Measurements from ENCODE around the gene SLC37A2.
"Not testable (repeated sequence)": the region's sequence is repeated elsewhere in the genome, so short reads cannot be mapped to it uniquely, and the experiment has no call there.

The SLC37A2 gene

DNA sequence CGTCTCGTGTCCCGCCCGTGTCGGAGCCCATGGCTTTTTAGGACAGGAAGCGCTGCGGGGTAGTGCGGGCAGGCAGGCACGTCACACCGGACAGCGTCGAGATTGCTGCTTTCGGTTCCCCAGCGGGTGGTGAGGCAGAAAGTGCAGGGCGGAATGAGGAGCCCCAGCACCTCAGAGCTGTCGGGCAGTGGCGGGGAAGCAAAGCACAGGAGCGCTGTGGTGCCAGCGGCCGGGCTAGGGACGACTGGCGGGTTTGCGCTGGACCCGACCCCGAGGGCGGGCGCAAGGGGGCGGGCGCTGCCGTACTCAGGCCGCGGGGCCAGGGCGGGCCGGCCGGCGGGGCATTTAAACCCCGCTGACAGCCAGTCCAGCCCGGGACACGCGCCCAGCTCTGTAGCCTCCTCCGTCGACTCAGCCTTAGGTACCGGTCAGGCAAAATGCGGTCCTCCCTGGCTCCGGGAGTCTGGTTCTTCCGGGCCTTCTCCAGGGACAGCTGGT lies at the start of gene SLC37A2:
TSS of gene SLC37A2 (plus strand) at position 375 of the 498 bp plus-strand sequence. CDS start at position 438, 63 bp downstream.
- in situ Hi-C loops (cut with MboI; ENCODE audit: low sequenced_read_pairs): no loop called here

DNA sequence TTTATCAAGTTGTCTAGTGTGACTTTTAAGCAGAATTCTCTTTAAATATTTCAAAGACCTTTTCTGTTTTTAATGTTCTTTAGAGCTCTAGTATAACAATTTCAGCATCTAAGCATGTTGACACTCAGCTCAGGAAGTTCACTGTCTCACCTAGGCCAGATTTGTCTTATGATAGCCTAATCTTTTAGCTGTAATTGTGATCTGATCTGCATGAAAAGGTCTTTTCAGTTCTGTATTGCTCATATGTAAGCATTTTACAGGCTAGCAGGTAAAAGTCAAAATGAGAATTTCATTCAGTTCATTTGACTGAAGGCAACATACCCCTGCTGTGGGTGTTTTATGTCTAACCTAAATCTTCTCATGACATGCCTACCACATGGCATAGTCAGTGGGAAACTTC lies 46.7 kb upstream of the SLC37A2 start:
- in situ Hi-C loops (cut with MboI; ENCODE audit: low sequenced_read_pairs): no loop called here

DNA sequence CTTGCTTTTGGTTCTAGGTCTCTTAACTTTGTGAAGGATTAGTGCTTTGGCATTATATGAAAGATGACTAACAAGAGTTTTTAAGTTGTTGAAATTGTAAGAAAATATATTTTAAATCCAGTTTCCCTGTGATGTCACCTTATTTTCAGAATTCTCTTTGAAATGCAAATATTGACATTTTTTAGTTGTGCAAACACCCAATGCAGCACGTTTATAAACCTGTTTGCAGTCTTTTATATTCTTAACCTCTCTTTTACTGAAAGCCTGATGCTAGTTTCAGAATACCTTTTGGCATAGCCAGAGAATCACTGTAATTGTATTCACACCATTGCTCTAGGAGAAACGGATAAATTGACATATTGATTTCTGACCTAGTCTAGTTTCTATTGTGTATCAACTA lies 42.8 kb upstream of the SLC37A2 start:
- in situ Hi-C loops (cut with MboI; ENCODE audit: low sequenced_read_pairs): no loop called here

DNA sequence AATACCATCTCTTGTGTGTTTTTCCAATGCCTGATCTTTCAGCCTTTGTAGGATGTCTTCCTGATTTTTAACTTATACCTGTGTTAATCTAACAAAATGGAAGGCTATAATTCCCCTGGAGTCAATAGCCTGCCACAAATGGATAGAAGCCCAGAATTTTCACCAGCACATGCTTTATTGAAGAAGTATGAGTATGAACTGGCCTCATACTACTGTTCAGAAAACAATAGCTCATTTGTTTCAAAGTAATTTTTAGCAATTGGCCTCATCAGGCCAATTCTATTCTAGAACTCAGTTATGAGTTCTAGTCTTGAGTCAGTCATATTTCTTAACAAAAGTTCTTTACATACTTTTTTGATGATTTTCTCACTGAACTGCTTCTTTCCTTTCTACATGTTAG lies 40.6 kb upstream of the SLC37A2 start:
- in situ Hi-C loops (cut with MboI; ENCODE audit: low sequenced_read_pairs): no loop called here

DNA sequence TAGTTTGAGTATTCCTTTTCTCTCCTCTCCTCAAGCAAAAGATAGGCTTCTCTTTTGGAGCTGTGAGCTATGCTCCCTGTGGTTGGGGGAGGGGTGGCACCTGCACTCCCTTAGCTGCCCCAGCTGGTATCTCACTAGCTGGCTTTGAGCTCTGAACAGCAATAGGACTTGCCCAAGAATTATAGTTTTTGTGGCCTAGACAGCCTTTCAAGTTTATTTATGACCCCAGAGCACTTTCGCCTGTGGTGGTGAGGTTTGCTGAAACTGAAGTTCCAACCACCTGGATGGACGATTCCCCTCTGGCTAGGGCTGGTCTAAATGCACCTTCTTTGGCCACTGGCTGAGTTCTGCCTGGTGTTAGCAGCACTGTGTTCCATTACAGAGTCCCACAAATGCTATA lies 37.1 kb upstream of the SLC37A2 start:
- in situ Hi-C loops (cut with MboI; ENCODE audit: low sequenced_read_pairs): no loop called here

- in situ Hi-C loops (cut with MboI; ENCODE audit: low sequenced_read_pairs): not testable (repeated sequence)
Measured at GRCh38 chr11:125029431-125029830, 33.7 kb upstream of the SLC37A2 start.

- in situ Hi-C loops (cut with MboI; ENCODE audit: low sequenced_read_pairs): no loop called here
Measured at GRCh38 chr11:125036933-125037332, 26.2 kb upstream of the SLC37A2 start.

DNA sequence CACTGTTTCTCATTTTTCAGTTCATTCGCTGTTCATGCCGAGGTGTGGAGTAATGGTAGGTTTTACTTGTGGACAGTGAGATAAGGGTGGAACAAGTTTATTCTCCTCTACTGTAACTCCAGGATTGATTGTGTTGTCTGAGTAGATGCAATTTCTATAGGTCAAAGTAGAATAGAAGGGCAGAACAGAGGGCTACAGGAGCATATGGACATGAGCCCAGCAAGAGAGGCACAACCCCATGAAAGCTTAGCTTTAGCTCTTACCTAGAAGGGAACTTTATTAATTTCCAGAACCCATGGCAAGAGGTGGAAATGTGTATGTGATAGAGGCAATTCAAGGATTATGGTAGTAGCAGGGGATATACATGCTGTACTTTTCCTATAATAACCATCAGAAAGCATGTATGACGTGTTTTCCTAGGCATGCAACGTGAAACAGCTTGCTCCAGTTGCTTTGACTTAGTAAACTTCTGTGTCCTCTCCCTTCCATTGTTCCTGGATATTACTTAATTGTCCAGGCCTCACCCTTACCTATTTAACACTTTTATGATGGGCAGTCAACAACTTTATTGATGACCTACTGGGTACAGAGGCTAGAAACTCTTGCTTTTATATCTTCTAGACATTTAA lies 13.8 kb upstream of the SLC37A2 start:
- in situ Hi-C loops (cut with MboI; ENCODE audit: low sequenced_read_pairs): no loop called here

DNA sequence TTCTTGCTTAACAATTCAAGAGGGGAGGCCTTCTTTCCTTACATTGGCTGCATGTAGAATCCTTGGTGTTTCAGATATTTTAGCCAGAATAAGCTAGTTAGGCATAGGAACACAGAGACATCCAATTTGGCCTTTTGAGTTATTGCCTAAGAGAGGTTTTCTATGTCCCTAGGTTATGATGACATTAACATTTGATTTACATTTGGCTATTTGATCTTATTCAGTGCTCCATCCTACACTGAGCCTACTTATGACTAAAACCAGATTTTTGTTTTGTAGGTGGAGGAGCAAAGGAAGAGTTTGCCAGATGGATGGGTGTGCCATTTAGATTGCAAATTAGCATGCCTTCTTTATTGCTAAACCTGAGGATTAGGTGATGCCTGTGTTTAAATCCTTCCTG lies 11.1 kb upstream of the SLC37A2 start:
- in situ Hi-C loops (cut with MboI; ENCODE audit: low sequenced_read_pairs): no loop called here

GRCh38 chr11:125053167-125053566 lies 9.9 kb upstream of the SLC37A2 start:
- in situ Hi-C loops (cut with MboI; ENCODE audit: low sequenced_read_pairs): no loop called here

GRCh38 chr11:125055107-125055715 lies 7.9 kb upstream of the SLC37A2 start:
- in situ Hi-C loops (cut with MboI; ENCODE audit: low sequenced_read_pairs): no loop called here

GRCh38 chr11:125056111-125056510 lies 7.0 kb upstream of the SLC37A2 start:
- in situ Hi-C loops (cut with MboI; ENCODE audit: low sequenced_read_pairs): not testable (repeated sequence)

DNA sequence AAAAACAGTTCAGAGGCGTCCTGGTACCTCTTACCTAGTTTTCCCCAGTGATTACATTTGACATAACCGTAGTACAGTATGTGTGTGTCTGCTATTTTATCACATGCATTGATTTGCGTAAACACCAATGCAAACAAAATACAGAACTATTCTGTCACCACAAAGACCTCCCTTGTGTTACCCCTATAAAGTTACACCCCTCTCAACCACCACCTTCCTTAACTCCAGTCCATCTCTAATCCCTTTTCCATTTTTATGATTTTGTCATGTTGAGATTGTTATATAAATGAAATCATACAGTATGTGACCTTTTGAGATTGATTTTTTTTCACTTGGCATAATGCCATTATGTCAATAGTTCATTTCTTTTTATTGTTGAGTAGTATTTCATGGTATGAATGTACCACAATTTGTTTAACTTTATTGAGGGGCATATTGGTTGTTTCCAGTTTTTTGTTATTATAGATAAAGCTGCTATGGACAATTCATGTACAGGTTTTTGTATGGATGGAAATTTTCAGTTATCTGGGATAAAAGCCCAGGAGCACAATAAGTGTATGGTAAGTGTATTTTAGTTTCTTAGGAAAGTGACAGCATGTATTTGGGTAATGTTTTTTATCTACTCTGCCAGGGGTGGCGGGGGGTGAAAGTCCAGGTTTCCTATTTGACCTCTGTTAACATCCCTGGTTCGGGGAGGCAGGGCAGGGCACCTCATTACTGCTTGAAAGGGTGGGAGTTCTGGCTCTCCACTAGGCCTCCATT lies 6.0 kb upstream of the SLC37A2 start:
- in situ Hi-C loops (cut with MboI; ENCODE audit: low sequenced_read_pairs): no loop called here

DNA sequence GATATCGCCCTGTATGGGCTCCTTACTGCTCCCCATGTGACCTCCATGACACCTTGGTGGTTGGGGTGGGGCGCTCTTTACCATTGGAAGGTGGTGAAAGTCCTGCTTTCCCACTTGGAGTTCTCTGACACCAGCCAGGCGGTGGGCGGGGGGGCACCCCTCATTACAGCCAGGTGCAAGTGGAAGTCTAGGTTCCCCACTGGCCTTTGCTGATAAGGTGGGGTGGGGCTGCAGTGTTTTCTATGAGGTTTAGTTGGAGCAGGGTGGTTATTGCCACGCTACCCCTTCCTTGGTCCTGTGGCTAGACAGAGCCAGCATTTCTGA lies 5.5 kb upstream of the SLC37A2 start:
- in situ Hi-C loops (cut with MboI; ENCODE audit: low sequenced_read_pairs): no loop called here

DNA sequence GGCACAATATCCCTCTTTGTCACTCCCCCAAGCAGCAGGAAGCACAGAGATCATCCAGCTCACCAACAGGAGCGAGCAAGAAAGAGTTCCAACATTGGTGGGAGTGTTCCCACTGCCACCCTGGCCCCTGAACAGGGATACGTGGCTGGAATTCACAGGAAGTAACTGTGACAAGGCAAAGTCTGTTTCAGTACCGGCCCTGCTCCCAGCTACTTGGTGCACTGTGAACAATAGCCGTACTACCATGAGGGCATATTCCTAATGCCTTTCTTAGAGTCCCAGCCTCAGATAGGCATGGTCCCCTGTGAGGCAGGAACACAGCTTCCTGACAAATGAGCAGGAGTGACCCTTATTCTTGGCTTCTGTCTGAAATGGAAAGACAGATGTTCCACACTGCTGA lies 1.8 kb upstream of the SLC37A2 start:
- in situ Hi-C loops (cut with MboI; ENCODE audit: low sequenced_read_pairs): no loop called here

DNA sequence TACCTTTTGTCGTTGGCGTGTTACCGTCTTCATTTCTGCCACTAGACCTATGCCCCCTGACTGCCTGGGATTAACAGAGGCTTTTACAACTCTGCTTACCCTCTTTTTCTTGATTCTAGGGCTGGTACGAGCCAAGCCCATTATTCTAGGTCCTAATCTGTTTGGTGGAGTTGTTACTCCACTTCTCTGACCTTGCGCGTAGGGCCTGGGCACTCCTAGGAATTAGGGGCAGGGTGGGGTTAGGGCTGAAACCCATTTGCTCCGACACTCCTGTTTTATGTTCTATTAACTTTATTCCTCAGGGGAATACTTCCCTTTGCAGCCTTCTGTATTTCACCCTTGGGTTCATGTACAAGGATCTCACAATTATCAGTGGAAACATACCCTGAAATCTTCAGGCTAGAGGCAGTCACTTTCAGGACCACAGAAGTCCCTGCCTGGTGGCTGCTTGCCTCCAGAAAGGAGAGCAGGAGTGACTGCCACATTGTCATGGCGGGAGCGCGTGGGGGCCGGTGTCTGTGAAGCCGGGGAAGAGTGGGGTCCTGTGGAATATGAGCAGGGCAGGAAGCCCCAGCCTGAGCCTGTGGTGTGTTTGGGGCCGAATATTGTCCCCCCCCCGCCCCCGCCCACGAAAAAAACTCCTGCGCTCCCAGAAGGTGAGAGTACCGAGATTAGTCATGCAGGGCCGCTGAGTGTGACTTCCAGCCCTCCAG lies 731 bp upstream of the SLC37A2 start:
- in situ Hi-C loops (cut with MboI; ENCODE audit: low sequenced_read_pairs): no loop called here

- in situ Hi-C loops (cut with MboI; ENCODE audit: low sequenced_read_pairs): no loop called here
Measured at GRCh38 chr11:125063429-125064043, 431 bp downstream of the SLC37A2 start.

DNA sequence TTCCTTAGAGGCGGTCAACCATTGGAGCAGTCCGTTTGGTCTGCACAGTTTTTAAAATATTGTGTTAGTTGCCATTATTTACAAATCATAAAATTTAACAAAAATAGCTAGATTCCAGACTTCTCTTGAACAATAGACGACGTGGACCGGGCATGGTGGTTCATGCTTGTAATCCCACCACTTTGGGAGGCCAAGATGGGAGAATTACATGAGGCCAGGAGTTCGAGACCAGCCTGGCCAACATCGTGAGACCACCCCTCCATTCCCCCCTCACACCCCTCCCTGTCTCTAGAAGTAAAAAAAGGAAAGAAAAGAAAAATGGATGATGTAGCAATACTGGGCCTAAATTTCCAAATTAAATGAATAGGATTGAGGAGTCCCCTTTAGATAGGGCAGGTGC lies 965 bp downstream of the SLC37A2 start:
- in situ Hi-C loops (cut with MboI; ENCODE audit: low sequenced_read_pairs): no loop called here

- in situ Hi-C loops (cut with MboI; ENCODE audit: low sequenced_read_pairs): no loop called here
Measured at GRCh38 chr11:125068368-125068767, 5.3 kb downstream of the SLC37A2 start.

GRCh38 chr11:125069008-125069407 lies 5.9 kb downstream of the SLC37A2 start:
- in situ Hi-C loops (cut with MboI; ENCODE audit: low sequenced_read_pairs): no loop called here

- in situ Hi-C loops (cut with MboI; ENCODE audit: low sequenced_read_pairs): no loop called here
Measured at GRCh38 chr11:125069796-125070195, 6.7 kb downstream of the SLC37A2 start.
